ENCODE results near the gene AEBP2. TPM values are rescaled to one million over a fixed set of nuclear protein-coding genes. Genes with fewer than 3 reads are reported as not detected.

The AEBP2 gene
- total and polyA plus RNA-seq, 7 donors, result 5.3 to 24.6 (median 21.6) TPM

- TF ChIP-seq CTCF (IDR thresholded peaks at IDR 0.05), result no peak
- Histone ChIP-seq H3K4me3 (no peak overlapping the region), H3K9me3 (no peaks in the 10 kb centered on the region), H3K36me3 (ENCODE audit: insufficient read depth in 1 of 2, low read depth in 1 of 2) (peaks cover 0 to 10% of the 10 kb centered on the region in 2 donors), H3K27me3 (ENCODE audit: insufficient read depth in 3 of 3, low read length in 2 of 3) (no peaks in the 10 kb centered on the region), H3K4me1 (peaks cover 23% of the 10 kb centered on the region), H3K27ac (no peak overlapping the region)
- ATAC-seq (no peak), DNase-seq (no peak)
- intact Hi-C loops (cut with DNase I), result no loop called here
- 90 to 95% (median 90%) methylated on average over 2 of the region's 2 CpGs for WGBS, 3 donors
Observed at GRCh38 chr12:19458733-19459132, 19.4 kb downstream of the AEBP2 start.

DNA sequence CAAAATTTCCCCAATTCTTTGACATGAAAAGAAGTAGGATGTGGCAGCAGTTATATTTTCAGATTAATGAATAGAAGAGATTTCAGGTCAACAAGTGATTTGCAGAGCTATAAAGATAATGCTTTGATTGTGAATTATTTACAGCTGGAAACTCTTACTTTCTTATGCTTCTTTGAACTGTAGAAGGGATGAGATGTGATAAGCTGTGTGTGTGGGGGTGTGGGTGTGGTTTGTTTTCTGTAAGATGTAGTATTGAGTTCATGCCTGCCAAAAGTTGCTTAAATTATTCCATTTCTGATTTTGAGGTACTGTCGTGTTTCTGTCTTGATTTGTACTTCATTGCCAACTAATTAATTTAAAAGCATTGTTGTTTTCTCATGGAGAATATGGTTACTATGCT, 22.7 kb downstream of the AEBP2 start:
- no peak overlapping the region for H3K27ac ChIP-seq
- no peaks in the 10 kb centered on the region for H3K9me3 ChIP-seq
- no peak for ATAC-seq

GRCh38 chr12:19462406-19462805, 23.1 kb downstream of the AEBP2 start:
- no peak for TF ChIP-seq CTCF (IDR thresholded peaks at IDR 0.05)
- Histone ChIP-seq H3K36me3 (ENCODE audit: insufficient read depth in 1 of 2, low read depth in 1 of 2) (peaks cover 0 to 25% of the 10 kb centered on the region in 2 donors), H3K9me3 (no peaks in the 10 kb centered on the region), H3K4me3 (no peak overlapping the region), H3K27me3 (ENCODE audit: insufficient read depth in 3 of 3, low read length in 2 of 3) (no peaks in the 10 kb centered on the region), H3K4me1 (peaks cover 13% of the 10 kb centered on the region), H3K27ac (no peak overlapping the region)
- DNase-seq (no peak), ATAC-seq (no peak)
- 66 to 76% (median 73%) methylated on average over 5 of the region's 5 CpGs for WGBS, 3 donors
- intact Hi-C loops (cut with DNase I), result no loop called here

More for the DNA sequence above, 22.7 kb downstream of the AEBP2 start:
- DNase-seq, result no peak
- Histone ChIP-seq H3K4me3 (no peak overlapping the region), H3K4me1 (peaks cover 13% of the 10 kb centered on the region), H3K36me3 (ENCODE audit: insufficient read depth in 1 of 2, low read depth in 1 of 2) (peaks cover 0 to 21% of the 10 kb centered on the region in 2 donors), H3K27me3 (ENCODE audit: insufficient read depth in 3 of 3, low read length in 2 of 3) (no peaks in the 10 kb centered on the region)
- TF ChIP-seq CTCF (IDR thresholded peaks at IDR 0.05), result no peak
- intact Hi-C loops (cut with DNase I), result no loop called here
- WGBS, 3 donors, result 21 to 34% (median 34%) methylated on average over 1 of the region's 1 CpG

GRCh38 chr12:19464192-19464580, 24.9 kb downstream of the AEBP2 start:
- intact Hi-C loops (cut with DNase I), result no loop called here
- no peaks in the 10 kb centered on the region for H3K9me3 ChIP-seq
- H3K27ac ChIP-seq, result no peak overlapping the region
- no peak for DNase-seq
- H3K4me3 ChIP-seq, result no peak overlapping the region
- ATAC-seq, result no peak
- no peaks in the 10 kb centered on the region for H3K27me3 ChIP-seq (ENCODE audit: insufficient read depth in 3 of 3, low read length in 2 of 3)
- H3K36me3 ChIP-seq (ENCODE audit: insufficient read depth in 1 of 2, low read depth in 1 of 2), result peaks cover 0 to 39% of the 10 kb centered on the region in 2 donors
- no peaks in the 10 kb centered on the region for H3K4me1 ChIP-seq
- no peak for TF ChIP-seq CTCF (IDR thresholded peaks at IDR 0.05)

DNA sequence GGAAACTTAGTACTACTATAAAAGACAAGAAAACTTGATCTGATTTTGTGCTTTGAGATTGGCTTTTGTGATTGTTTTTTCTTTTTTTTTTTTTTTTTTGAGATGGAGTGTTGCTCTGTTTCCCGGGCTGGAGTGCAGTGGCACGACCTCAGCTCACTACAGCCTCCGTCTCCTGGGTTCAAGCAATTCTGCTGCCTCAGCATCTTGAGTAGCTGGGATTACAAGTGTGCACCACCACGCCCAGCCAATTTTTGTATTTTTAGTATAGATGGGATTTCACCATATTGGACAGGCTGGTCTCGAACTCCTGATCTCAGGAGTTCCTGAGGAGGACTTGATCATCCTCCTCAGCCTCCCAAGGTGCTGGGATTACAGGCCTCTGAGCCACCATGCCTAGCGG, 26.4 kb downstream of the AEBP2 start:
- H3K9me3 ChIP-seq, result no peaks in the 10 kb centered on the region
- H3K4me3 ChIP-seq, result no peak overlapping the region
- DNase-seq (no peak), ATAC-seq (no peak)
- intact Hi-C loops (cut with DNase I), result no loop called here
- 88 to 96% (median 94%) methylated on average over 6 of the region's 6 CpGs for WGBS, 3 donors
- no peaks in the 10 kb centered on the region for H3K27me3 ChIP-seq (ENCODE audit: insufficient read depth in 3 of 3, low read length in 2 of 3)
- TF ChIP-seq CTCF (IDR thresholded peaks at IDR 0.05), result no peak
- no peak overlapping the region for H3K27ac ChIP-seq
- H3K4me1 ChIP-seq, result no peaks in the 10 kb centered on the region
- peaks cover 0 to 48% of the 10 kb centered on the region in 2 donors for H3K36me3 ChIP-seq (ENCODE audit: insufficient read depth in 1 of 2, low read depth in 1 of 2)

Measured in psoas muscle (tissue), 8 donors.